Measurements from ENCODE around the gene MAP3K3. TPM values are rescaled to one million over a fixed set of nuclear protein-coding genes. Genes with fewer than 3 reads are reported as not detected.

MAP3K3 gene
- total RNA-seq, 3 donors from 2014 or later (not counting 1 experiment from before 2014, with no cell fraction given): 82.0 to 89.2 (median 88.5) TPM

- DNase-seq (no peak), ATAC-seq (peak; percentile 29 to 72 (median 31))
- intact Hi-C loops (cut with micrococcal nuclease): no loop called here
- no peak overlapping the region for H3K27ac Mint-ChIP-seq
- peaks cover 29% of the 10 kb centered on the region for H3K36me3 ChIP-seq (ENCODE audit: control insufficient read depth, insufficient read depth, low read length)
- H3K27ac ChIP-seq (ENCODE audit: low read length): no peak overlapping the region
- peaks cover 10% of the 10 kb centered on the region for H3K4me1 ChIP-seq (ENCODE audit: control insufficient read depth, insufficient read depth, low read length)
- no peaks in the 10 kb centered on the region for H3K36me3 Mint-ChIP-seq
- no peak overlapping the region for H3K4me3 Mint-ChIP-seq
- H3K27me3 Mint-ChIP-seq (ENCODE audit: low read depth in 2 of 2): no peaks in the 10 kb centered on the region
- WGBS (ENCODE audit: insufficient coverage): 85% methylated on average over 2 of the region's 4 CpGs
- H3K4me3 ChIP-seq (ENCODE audit: low read length): no peak overlapping the region
- H3K9me3 ChIP-seq (ENCODE audit: control insufficient read depth, insufficient read depth, low read length): no peaks in the 10 kb centered on the region
- no peaks in the 10 kb centered on the region for H3K9me3 Mint-ChIP-seq
- TF ChIP-seq CTCF (IDR thresholded peaks at IDR 0.05): no peak
- H3K27me3 ChIP-seq (ENCODE audit: control insufficient read depth, insufficient read depth, low read length): no peaks in the 10 kb centered on the region
- peaks cover 11 to 24% of the 10 kb centered on the region in 2 donors for H3K4me1 Mint-ChIP-seq
These were observed 19.7 kb downstream of the MAP3K3 start for GRCh38 chr17:63641692-63642448.

- H3K36me3 Mint-ChIP-seq: no peaks in the 10 kb centered on the region
- peaks cover 19% of the 10 kb centered on the region for H3K4me1 ChIP-seq (ENCODE audit: control insufficient read depth, insufficient read depth, low read length)
- peak overlapping the region; percentile 9 for H3K27ac ChIP-seq (ENCODE audit: low read length)
- 94% methylated on average over 7 of the region's 7 CpGs for WGBS (ENCODE audit: insufficient coverage)
- H3K9me3 Mint-ChIP-seq: no peaks in the 10 kb centered on the region
- no peak overlapping the region for H3K27ac Mint-ChIP-seq
- ATAC-seq: no peak
- intact Hi-C loops (cut with micrococcal nuclease): no loop called here
- no peaks in the 10 kb centered on the region for H3K9me3 ChIP-seq (ENCODE audit: control insufficient read depth, insufficient read depth, low read length)
- no peak overlapping the region for H3K4me3 Mint-ChIP-seq
- H3K27me3 ChIP-seq (ENCODE audit: control insufficient read depth, insufficient read depth, low read length): no peaks in the 10 kb centered on the region
- H3K4me1 Mint-ChIP-seq: peaks cover 11 to 22% of the 10 kb centered on the region in 2 donors
- no peak for DNase-seq
- H3K27me3 Mint-ChIP-seq (ENCODE audit: low read depth in 2 of 2): no peaks in the 10 kb centered on the region
- no peak for TF ChIP-seq CTCF (IDR thresholded peaks at IDR 0.05)
- no peak overlapping the region for H3K4me3 ChIP-seq (ENCODE audit: low read length)
- H3K36me3 ChIP-seq (ENCODE audit: control insufficient read depth, insufficient read depth, low read length): peaks cover 24% of the 10 kb centered on the region
These were observed 22.6 kb downstream of the MAP3K3 start for GRCh38 chr17:63644846-63645245.

GRCh38 chr17:63645775-63646487 is 23.7 kb downstream of the MAP3K3 start:
- peaks cover 20% of the 10 kb centered on the region for H3K4me1 ChIP-seq (ENCODE audit: control insufficient read depth, insufficient read depth, low read length)
- H3K36me3 Mint-ChIP-seq: no peaks in the 10 kb centered on the region
- H3K27me3 ChIP-seq (ENCODE audit: control insufficient read depth, insufficient read depth, low read length): no peaks in the 10 kb centered on the region
- H3K4me3 ChIP-seq (ENCODE audit: low read length): no peak overlapping the region
- H3K9me3 ChIP-seq (ENCODE audit: control insufficient read depth, insufficient read depth, low read length): no peaks in the 10 kb centered on the region
- peaks cover 11 to 28% of the 10 kb centered on the region in 2 donors for H3K4me1 Mint-ChIP-seq
- H3K27ac ChIP-seq (ENCODE audit: low read length): peak overlapping the region; percentile 4
- no peaks in the 10 kb centered on the region for H3K9me3 Mint-ChIP-seq
- H3K27ac Mint-ChIP-seq: no peak overlapping the region
- H3K4me3 Mint-ChIP-seq: no peak overlapping the region
- WGBS (ENCODE audit: insufficient coverage): 95% methylated on average over 5 of the region's 5 CpGs
- no peak for ATAC-seq
- intact Hi-C loops (cut with micrococcal nuclease): no loop called here
- H3K36me3 ChIP-seq (ENCODE audit: control insufficient read depth, insufficient read depth, low read length): peaks cover 24% of the 10 kb centered on the region
- no peak for TF ChIP-seq CTCF (IDR thresholded peaks at IDR 0.05)
- DNase-seq: no peak
- no peaks in the 10 kb centered on the region for H3K27me3 Mint-ChIP-seq (ENCODE audit: low read depth in 2 of 2)
